ENCODE results near the gene EPN1.

EPN1 gene

GRCh38 chr19:55667511-55667910 lies 7.5 kb upstream of the EPN1 start:
- Histone ChIP-seq H2BK5ac (ENCODE audit: low read length) (no peak overlapping the region), H3K4ac (ENCODE audit: low read length) (no peak overlapping the region), H2AFZ (ENCODE audit: low read length) (no peak overlapping the region), H3K79me1 (ENCODE audit: low read depth, low read length) (peaks cover 56% of the 10 kb centered on the region), H2BK15ac (ENCODE audit: low read length) (no peak overlapping the region), H2BK12ac (ENCODE audit: low read length) (no peak overlapping the region), H3K9me3 (replicated peaks in 1 of 2; ENCODE audit: control insufficient read depth in 2 of 2, insufficient read depth in 1 of 2, low read depth in 1 of 2, low read length in 2 of 2) (no peaks in the 10 kb centered on the region), H3K9ac (ENCODE audit: low read depth, low read length, poor library complexity) (no peak overlapping the region), H3K27me3 (ENCODE audit: control insufficient read depth in 3 of 3, insufficient read depth in 3 of 3, low read depth in 1 of 3, low read length in 3 of 3) (no peaks in the 10 kb centered on the region), H3K23ac (ENCODE audit: low read depth, low read length, poor library complexity) (peak overlapping the region; percentile 55), H3K18ac (ENCODE audit: low read length) (no peak overlapping the region), H4K8ac (ENCODE audit: low read depth, low read length) (no peak overlapping the region), H2BK120ac (ENCODE audit: low read depth, low read length) (no peak overlapping the region), H3K4me3 (ENCODE audit: low read length in 2 of 2) (no peak overlapping the region), H2AK5ac (ENCODE audit: low read depth, low read length) (no peak overlapping the region), H3K27ac (replicated peaks; ENCODE audit: low read length) (no peak overlapping the region), H4K91ac (ENCODE audit: low read depth, low read length, poor library complexity) (no peak overlapping the region), H3K14ac (ENCODE audit: low read length) (no peak overlapping the region), H3K36me3 (replicated peaks in 1 of 2; ENCODE audit: control insufficient read depth in 2 of 2, insufficient read depth in 2 of 2, low read length in 2 of 2) (peaks cover 71 to 95% of the 10 kb centered on the region in 2 donors), H3K4me2 (ENCODE audit: insufficient read depth, low read length, poor library complexity, severe bottlenecking) (no peak overlapping the region), H3K4me1 (ENCODE audit: control insufficient read depth in 2 of 2, insufficient read depth in 1 of 2, low read depth in 1 of 2, low read length in 2 of 2) (peaks cover 0 to 5% of the 10 kb centered on the region in 2 donors)
- WGBS, 2 donors (ENCODE audit: extremely low coverage in 2 of 2, insufficient read length in 2 of 2, insufficient replicate concordance in 1 of 2), result no CpG with 5 or more reads among the region's 12 CpGs
- no peak for DNase-seq (ENCODE audit: low spot score)

GRCh38 chr19:55667958-55668357 lies 7.1 kb upstream of the EPN1 start:
- Histone ChIP-seq H3K27ac (replicated peaks; ENCODE audit: low read length) (no peak overlapping the region), H4K8ac (ENCODE audit: low read depth, low read length) (no peak overlapping the region), H2BK15ac (ENCODE audit: low read length) (no peak overlapping the region), H2BK120ac (ENCODE audit: low read depth, low read length) (no peak overlapping the region), H2AFZ (ENCODE audit: low read length) (no peak overlapping the region), H3K4ac (ENCODE audit: low read length) (no peak overlapping the region), H3K79me1 (ENCODE audit: low read depth, low read length) (peaks cover 53% of the 10 kb centered on the region), H3K27me3 (ENCODE audit: control insufficient read depth in 3 of 3, insufficient read depth in 3 of 3, low read depth in 1 of 3, low read length in 3 of 3) (no peaks in the 10 kb centered on the region), H2BK12ac (ENCODE audit: low read length) (no peak overlapping the region), H3K23ac (ENCODE audit: low read depth, low read length, poor library complexity) (no peak overlapping the region), H3K4me1 (ENCODE audit: control insufficient read depth in 2 of 2, insufficient read depth in 1 of 2, low read depth in 1 of 2, low read length in 2 of 2) (peaks cover 0 to 5% of the 10 kb centered on the region in 2 donors), H3K36me3 (replicated peaks in 1 of 2; ENCODE audit: control insufficient read depth in 2 of 2, insufficient read depth in 2 of 2, low read length in 2 of 2) (peaks cover 66 to 92% of the 10 kb centered on the region in 2 donors), H3K14ac (ENCODE audit: low read length) (no peak overlapping the region), H3K4me2 (ENCODE audit: insufficient read depth, low read length, poor library complexity, severe bottlenecking) (no peak overlapping the region), H4K91ac (ENCODE audit: low read depth, low read length, poor library complexity) (no peak overlapping the region), H3K9ac (ENCODE audit: low read depth, low read length, poor library complexity) (no peak overlapping the region), H2AK5ac (ENCODE audit: low read depth, low read length) (no peak overlapping the region), H3K4me3 (ENCODE audit: low read length in 2 of 2) (no peak overlapping the region), H3K9me3 (replicated peaks in 1 of 2; ENCODE audit: control insufficient read depth in 2 of 2, insufficient read depth in 1 of 2, low read depth in 1 of 2, low read length in 2 of 2) (no peaks in the 10 kb centered on the region), H2BK5ac (ENCODE audit: low read length) (no peak overlapping the region), H3K18ac (ENCODE audit: low read length) (no peak overlapping the region)
- WGBS, 2 donors (ENCODE audit: extremely low coverage in 2 of 2, insufficient read length in 2 of 2, insufficient replicate concordance in 1 of 2), result no CpG with 5 or more reads among the region's 11 CpGs
- DNase-seq (ENCODE audit: low spot score), result no peak

- Histone ChIP-seq H2AFZ (ENCODE audit: low read length) (no peak overlapping the region), H2BK120ac (ENCODE audit: low read depth, low read length) (no peak overlapping the region), H2BK15ac (ENCODE audit: low read length) (no peak overlapping the region), H3K4ac (ENCODE audit: low read length) (no peak overlapping the region), H2BK5ac (ENCODE audit: low read length) (no peak overlapping the region), H3K9me3 (replicated peaks in 1 of 2; ENCODE audit: control insufficient read depth in 2 of 2, insufficient read depth in 1 of 2, low read depth in 1 of 2, low read length in 2 of 2) (no peaks in the 10 kb centered on the region), H3K4me1 (ENCODE audit: control insufficient read depth in 2 of 2, insufficient read depth in 1 of 2, low read depth in 1 of 2, low read length in 2 of 2) (peaks cover 5 to 6% of the 10 kb centered on the region in 2 donors), H2AK5ac (ENCODE audit: low read depth, low read length) (no peak overlapping the region), H2BK12ac (ENCODE audit: low read length) (no peak overlapping the region), H3K18ac (ENCODE audit: low read length) (no peak overlapping the region), H3K27me3 (ENCODE audit: control insufficient read depth in 3 of 3, insufficient read depth in 3 of 3, low read depth in 1 of 3, low read length in 3 of 3) (no peaks in the 10 kb centered on the region), H3K4me2 (ENCODE audit: insufficient read depth, low read length, poor library complexity, severe bottlenecking) (no peak overlapping the region), H3K27ac (replicated peaks; ENCODE audit: low read length) (no peak overlapping the region), H4K8ac (ENCODE audit: low read depth, low read length) (no peak overlapping the region), H3K9ac (ENCODE audit: low read depth, low read length, poor library complexity) (no peak overlapping the region), H3K23ac (ENCODE audit: low read depth, low read length, poor library complexity) (no peak overlapping the region), H3K36me3 (replicated peaks in 1 of 2; ENCODE audit: control insufficient read depth in 2 of 2, insufficient read depth in 2 of 2, low read length in 2 of 2) (peaks cover 62 to 91% of the 10 kb centered on the region in 2 donors), H3K4me3 (ENCODE audit: low read length in 2 of 2) (no peak overlapping the region), H3K79me1 (ENCODE audit: low read depth, low read length) (peaks cover 47% of the 10 kb centered on the region), H3K14ac (ENCODE audit: low read length) (no peak overlapping the region), H4K91ac (ENCODE audit: low read depth, low read length, poor library complexity) (no peak overlapping the region)
- no CpG with 5 or more reads among the region's 30 CpGs for WGBS, 2 donors (ENCODE audit: extremely low coverage in 2 of 2, insufficient read length in 2 of 2, insufficient replicate concordance in 1 of 2)
- no peak for DNase-seq (ENCODE audit: low spot score)
Measured at GRCh38 chr19:55668603-55669348, 6.2 kb upstream of the EPN1 start.

- Histone ChIP-seq H3K4me1 (ENCODE audit: control insufficient read depth in 2 of 2, insufficient read depth in 1 of 2, low read depth in 1 of 2, low read length in 2 of 2) (peaks cover 5 to 10% of the 10 kb centered on the region in 2 donors), H3K27ac (replicated peaks; ENCODE audit: low read length) (no peak overlapping the region), H3K79me1 (ENCODE audit: low read depth, low read length) (peaks cover 39% of the 10 kb centered on the region)
Measured at GRCh38 chr19:55669418-55670279, 5.4 kb upstream of the EPN1 start.

More at GRCh38 chr19:55669418-55670279, 5.4 kb upstream of the EPN1 start:
- peak overlapping the region; percentile 82 for H4K8ac ChIP-seq (ENCODE audit: low read depth, low read length)
- H2BK120ac ChIP-seq (ENCODE audit: low read depth, low read length), result peak overlapping the region; percentile 96
- peak overlapping the region; percentile 70 for H3K9ac ChIP-seq (ENCODE audit: low read depth, low read length, poor library complexity)
- H2BK15ac ChIP-seq (ENCODE audit: low read length), result peak overlapping the region; percentile 89
- no peak overlapping the region for H3K4me3 ChIP-seq (ENCODE audit: low read length in 2 of 2)
- H3K27me3 ChIP-seq (ENCODE audit: control insufficient read depth in 3 of 3, insufficient read depth in 3 of 3, low read depth in 1 of 3, low read length in 3 of 3), result no peaks in the 10 kb centered on the region
- no peak overlapping the region for H3K18ac ChIP-seq (ENCODE audit: low read length)
- peak overlapping the region; percentile 100 for H2BK12ac ChIP-seq (ENCODE audit: low read length)
- no peak overlapping the region for H3K14ac ChIP-seq (ENCODE audit: low read length)
- no peak overlapping the region for H3K4ac ChIP-seq (ENCODE audit: low read length)
- no peak overlapping the region for H3K23ac ChIP-seq (ENCODE audit: low read depth, low read length, poor library complexity)
- H3K4me2 ChIP-seq (ENCODE audit: insufficient read depth, low read length, poor library complexity, severe bottlenecking), result no peak overlapping the region
- peak overlapping the region; percentile 95 for H2AK5ac ChIP-seq (ENCODE audit: low read depth, low read length)
- peak overlapping the region; percentile 11 for H2BK5ac ChIP-seq (ENCODE audit: low read length)
- WGBS, 2 donors (ENCODE audit: extremely low coverage in 2 of 2, insufficient read length in 2 of 2, insufficient replicate concordance in 1 of 2), result no CpG with 5 or more reads among the region's 43 CpGs
- no peak overlapping the region for H4K91ac ChIP-seq (ENCODE audit: low read depth, low read length, poor library complexity)
- peaks cover 55 to 87% of the 10 kb centered on the region in 2 donors for H3K36me3 ChIP-seq (replicated peaks in 1 of 2; ENCODE audit: control insufficient read depth in 2 of 2, insufficient read depth in 2 of 2, low read length in 2 of 2)
- no peaks in the 10 kb centered on the region for H3K9me3 ChIP-seq (replicated peaks in 1 of 2; ENCODE audit: control insufficient read depth in 2 of 2, insufficient read depth in 1 of 2, low read depth in 1 of 2, low read length in 2 of 2)
- H2AFZ ChIP-seq (ENCODE audit: low read length), result no peak overlapping the region
- DNase-seq (ENCODE audit: low spot score), result no peak

Data from neuronal stem cell (in vitro differentiated cells).